Psoas muscle (tissue), 8 donors: ENCODE data around the gene ACR. TPM values are rescaled to one million over a fixed set of nuclear protein-coding genes. Genes with fewer than 3 reads are reported as not detected.
A peak's percentile ranks its signal among the peaks of the same experiment; 100 is the strongest.

Experiments
- ATAC-seq, 4 donors: fragments of 200-7000 bp; cut with Tn5 transposase; one replicate each; pipeline ENCODE4 v1.9.1; 2020; ENCODE audit warnings: moderate library complexity in 3 of 4, mild to moderate bottlenecking in 2 of 4
- DNase-seq, 2 donors: peaks; one replicate each; pipeline ENCODE4 v3.0.0-alpha.2; 2020
- H3K27ac ChIP-seq: fragments of 200-600 bp; one replicate; pipeline ENCODE4 v1.8.0; 2022
- H3K27me3 ChIP-seq, 3 donors: fragments of 200-600 bp in 1 of 3; one replicate each; pipeline versions ENCODE4 v1.6.1 to v1.8.0; 2013 to 2022; ENCODE audit warnings: low read length in 2 of 3, mild to moderate bottlenecking in 2 of 3, moderate library complexity in 1 of 3; ENCODE audit not compliant: insufficient read depth in 3 of 3
- H3K36me3 ChIP-seq, 2 donors: fragments of 200-600 bp in 1 of 2; one replicate each; pipeline versions ENCODE4 v1.6.1 to v1.8.0; 2013 to 2022; ENCODE audit warnings: low read depth in 1 of 2, mild to moderate bottlenecking in 1 of 2, moderate library complexity in 1 of 2; ENCODE audit not compliant: insufficient read depth in 1 of 2
- H3K4me1 ChIP-seq: fragments of 200-600 bp; one replicate; pipeline ENCODE4 v1.8.0; 2022
- H3K4me3 ChIP-seq: fragments of 200-600 bp; one replicate; pipeline ENCODE4 v1.8.0; 2022; ENCODE audit warnings: mild to moderate bottlenecking
- H3K9me3 ChIP-seq: fragments of 200-600 bp; one replicate; pipeline ENCODE4 v1.8.0; 2022
- WGBS, 3 donors: extraction: QIAGEN DNeasy Blood & Tissue Kit; methylation state at CpG; one replicate each; pipeline versions ENCODE4 v1.1.6 to v1.1.7; 2013; 5-methylcytosine and 5-hydroxymethylcytosine counted together
- intact Hi-C, 2 donors: fragments of 100-400 bp; cut with DNase I; formaldehyde crosslinking; loops; one replicate each; pipeline versions ENCODE4 v1.11.0 to v1.14.2; 2022
- polyA plus RNA-seq, 3 donors: library from polyadenylated mRNA; stranded (reverse); fragments of 200-250 nt; gene quantifications; one replicate each; pipeline ENCODE4 v1.2.3, GENCODE V29; 2013
- total RNA-seq, 4 donors: library from RNA; stranded (reverse); fragmentation: NEBNext Ultra II Directional in 2 of 4; extraction: Animal tissue kit (Norgen Biotek cat#: 25700) in 2 of 4; gene quantifications; one replicate each; pipeline versions ENCODE4 v1.2.1 to v1.2.4, GENCODE V29; 2021 to 2023
- TF ChIP-seq, protein P1 (sequence below): fragments of 200-600 bp; IDR thresholded peaks from one replicate; pipeline ENCODE4 v1.8.0; 2022; ENCODE audit warnings: antibody characterized with exemption
- donor health status: healthy with polysubstance abuse.
- donor health status: DM: no; HTN: no; CAD: no; lungs with moderate emphysema.
- donor health status: Bipolar disorder and iron deficiency.
- donor health status: healthy.
- donor health status: DM: yes; HTN: yes; CAD: no.
- donor health status: DM: no; HTN: no; CAD: no.
- donor health status: DM: no; HTN: no; CAD: no.
- donor health status: DM: yes; HTN: yes; CAD: no.

The ACR gene
- total and polyA plus RNA-seq, 7 donors, result 0.10 to 0.82 (median 0.26) TPM; not detected in 2

DNA sequence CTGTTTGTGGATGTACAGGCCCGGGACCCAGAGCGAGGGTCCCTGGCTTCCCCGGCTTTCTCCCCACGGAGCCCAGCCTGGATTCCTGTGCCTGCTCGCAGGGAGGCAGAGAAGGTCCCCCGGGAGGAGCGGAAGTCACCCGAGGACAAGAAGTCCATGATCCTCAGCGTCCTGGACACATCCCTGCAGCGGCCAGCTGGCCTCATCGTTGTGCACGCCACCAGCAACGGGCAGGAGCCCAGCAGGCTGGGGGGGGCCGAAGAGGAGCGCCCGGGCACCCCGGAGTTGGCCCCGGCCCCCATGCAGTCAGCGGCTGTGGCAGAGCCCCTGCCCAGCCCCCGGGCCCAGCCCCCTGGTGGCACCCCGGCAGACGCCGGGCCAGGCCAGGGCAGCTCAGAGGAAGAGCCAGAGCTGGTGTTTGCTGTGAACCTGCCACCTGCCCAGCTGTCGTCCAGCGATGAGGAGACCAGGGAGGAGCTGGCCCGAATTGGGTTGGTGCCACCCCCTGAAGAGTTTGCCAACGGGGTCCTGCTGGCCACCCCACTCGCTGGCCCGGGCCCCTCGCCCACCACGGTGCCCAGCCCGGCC is 16.7 kb upstream of the ACR start:
- H3K27ac ChIP-seq, result no peak overlapping the region
- no peak for DNase-seq
- H3K4me3 ChIP-seq, result peak overlapping the region; percentile 34
- 28 to 43% (median 37%) methylated on average over 28 to 32 of the region's 32 CpGs for WGBS, 3 donors
- H3K27me3 ChIP-seq, result peaks cover 0 to 24% (median 0%) of the 10 kb centered on the region in 3 donors
- peaks cover 0 to 3% of the 10 kb centered on the region in 2 donors for H3K36me3 ChIP-seq
- peak in 2 of 4 donors; percentile 40 to 56 for ATAC-seq
- intact Hi-C loops, result no loop called here
- H3K4me1 ChIP-seq, result no peaks in the 10 kb centered on the region
- no peaks in the 10 kb centered on the region for H3K9me3 ChIP-seq
- TF ChIP-seq, protein P1, sequence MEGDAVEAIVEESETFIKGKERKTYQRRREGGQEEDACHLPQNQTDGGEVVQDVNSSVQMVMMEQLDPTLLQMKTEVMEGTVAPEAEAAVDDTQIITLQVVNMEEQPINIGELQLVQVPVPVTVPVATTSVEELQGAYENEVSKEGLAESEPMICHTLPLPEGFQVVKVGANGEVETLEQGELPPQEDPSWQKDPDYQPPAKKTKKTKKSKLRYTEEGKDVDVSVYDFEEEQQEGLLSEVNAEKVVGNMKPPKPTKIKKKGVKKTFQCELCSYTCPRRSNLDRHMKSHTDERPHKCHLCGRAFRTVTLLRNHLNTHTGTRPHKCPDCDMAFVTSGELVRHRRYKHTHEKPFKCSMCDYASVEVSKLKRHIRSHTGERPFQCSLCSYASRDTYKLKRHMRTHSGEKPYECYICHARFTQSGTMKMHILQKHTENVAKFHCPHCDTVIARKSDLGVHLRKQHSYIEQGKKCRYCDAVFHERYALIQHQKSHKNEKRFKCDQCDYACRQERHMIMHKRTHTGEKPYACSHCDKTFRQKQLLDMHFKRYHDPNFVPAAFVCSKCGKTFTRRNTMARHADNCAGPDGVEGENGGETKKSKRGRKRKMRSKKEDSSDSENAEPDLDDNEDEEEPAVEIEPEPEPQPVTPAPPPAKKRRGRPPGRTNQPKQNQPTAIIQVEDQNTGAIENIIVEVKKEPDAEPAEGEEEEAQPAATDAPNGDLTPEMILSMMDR, result no peak

DNA sequence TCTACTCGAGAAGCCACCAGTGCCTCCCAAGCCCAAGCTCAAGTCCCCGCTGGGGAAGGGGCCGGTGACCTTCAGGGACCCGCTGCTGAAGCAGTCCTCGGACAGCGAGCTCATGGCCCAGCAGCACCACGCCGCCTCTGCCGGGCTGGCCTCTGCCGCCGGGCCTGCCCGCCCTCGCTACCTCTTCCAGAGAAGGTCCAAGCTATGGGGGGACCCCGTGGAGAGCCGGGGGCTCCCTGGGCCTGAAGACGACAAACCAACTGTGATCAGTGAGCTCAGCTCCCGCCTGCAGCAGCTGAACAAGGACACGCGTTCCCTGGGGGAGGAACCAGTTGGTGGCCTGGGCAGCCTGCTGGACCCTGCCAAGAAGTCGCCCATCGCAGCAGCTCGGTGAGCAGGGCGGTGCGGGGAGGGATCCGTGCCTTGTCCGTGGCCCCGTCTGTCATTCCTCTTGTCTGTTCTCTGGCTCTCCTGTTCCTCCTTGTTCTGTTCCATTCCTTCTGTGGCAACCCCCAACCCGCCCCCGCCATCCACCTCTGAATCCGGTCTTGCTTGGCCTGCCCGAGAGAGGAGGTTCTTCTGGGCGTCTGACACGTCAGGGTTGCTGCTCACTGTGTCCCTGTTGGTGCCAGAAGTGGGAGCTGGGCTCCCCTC is 15.8 kb upstream of the ACR start:
- ATAC-seq, result no peak
- Histone ChIP-seq H3K27me3 (peaks cover 0 to 24% (median 0%) of the 10 kb centered on the region in 3 donors), H3K27ac (no peak overlapping the region), H3K9me3 (no peaks in the 10 kb centered on the region), H3K36me3 (peaks cover 0 to 9% of the 10 kb centered on the region in 2 donors), H3K4me1 (no peaks in the 10 kb centered on the region), H3K4me3 (no peak overlapping the region)
- TF ChIP-seq, protein P1, result no peak
- intact Hi-C loops, result no loop called here
- DNase-seq, result no peak
- WGBS, 3 donors, result 80 to 84% (median 81%) methylated on average over 32 to 33 of the region's 33 CpGs

DNA sequence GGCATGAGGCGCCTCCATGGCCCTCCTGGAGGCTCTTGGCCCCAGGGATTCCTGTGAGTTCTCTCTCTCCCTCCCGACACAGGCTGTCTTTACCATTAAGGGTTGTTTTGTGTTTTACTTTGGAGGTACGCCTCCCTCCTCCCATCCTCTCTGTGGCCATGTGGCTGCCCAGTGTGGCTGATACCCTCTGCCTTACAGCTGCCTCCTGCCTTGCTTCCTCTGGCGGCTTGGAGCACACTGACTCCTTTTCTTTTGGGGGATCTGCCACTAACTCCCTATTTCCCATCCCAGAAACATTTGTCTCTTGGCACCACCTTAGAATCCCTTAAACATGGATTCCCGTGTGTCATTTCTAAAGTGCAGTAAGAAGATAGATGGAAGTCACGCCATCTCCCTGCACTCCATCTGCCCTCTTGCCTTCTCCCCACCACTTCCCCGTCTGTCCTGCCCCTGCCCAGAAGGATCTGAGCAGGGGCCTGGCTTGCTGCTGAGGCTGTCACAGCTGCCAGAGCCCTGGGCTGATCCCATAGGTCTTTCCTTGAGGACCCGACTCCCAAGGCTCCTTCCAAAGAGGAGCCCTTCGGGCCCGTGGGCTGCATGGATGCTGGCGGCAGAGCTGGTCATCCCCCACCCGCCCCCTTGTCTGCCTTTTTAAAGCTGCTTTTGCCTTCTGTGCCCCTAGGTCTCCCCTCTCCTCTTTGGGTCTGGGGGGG is 15.1 kb upstream of the ACR start:
- TF ChIP-seq, protein P1, result no peak
- WGBS, 3 donors, result 80 to 85% (median 83%) methylated on average over 12 of the region's 12 CpGs
- Histone ChIP-seq H3K27me3 (peaks cover 0 to 24% (median 0%) of the 10 kb centered on the region in 3 donors), H3K9me3 (no peaks in the 10 kb centered on the region), H3K4me1 (no peaks in the 10 kb centered on the region), H3K36me3 (peaks cover 0 to 9% of the 10 kb centered on the region in 2 donors), H3K4me3 (no peak overlapping the region), H3K27ac (no peak overlapping the region)
- no peak for DNase-seq
- intact Hi-C loops, result no loop called here
- no peak for ATAC-seq

DNA sequence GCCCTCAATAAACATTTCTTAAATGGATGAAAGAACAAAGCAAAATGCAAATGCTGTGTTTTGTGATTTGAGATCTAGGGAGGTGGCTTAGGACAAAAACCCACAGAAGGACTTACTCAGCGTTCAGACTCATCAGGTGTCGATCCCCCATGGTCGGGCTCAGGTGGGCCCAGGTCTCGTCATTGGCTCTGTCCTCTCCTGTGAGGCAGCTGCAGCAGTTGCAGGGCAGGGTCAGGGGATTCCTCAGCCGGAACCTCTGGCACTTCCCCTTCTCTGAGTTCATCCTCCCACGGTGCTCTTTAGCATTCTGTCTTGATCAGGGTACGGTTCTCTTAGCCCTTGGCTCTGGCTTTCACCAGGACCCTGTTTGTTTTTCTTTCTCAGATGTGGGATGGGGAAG is 14.0 kb upstream of the ACR start:
- 75 to 86% (median 86%) methylated on average over 7 of the region's 7 CpGs for WGBS, 3 donors
- H3K4me1 ChIP-seq, result no peaks in the 10 kb centered on the region
- peaks cover 0 to 9% of the 10 kb centered on the region in 2 donors for H3K36me3 ChIP-seq
- no peak for ATAC-seq
- intact Hi-C loops, result no loop called here
- H3K27ac ChIP-seq, result no peak overlapping the region
- peaks cover 0 to 24% (median 0%) of the 10 kb centered on the region in 3 donors for H3K27me3 ChIP-seq
- H3K4me3 ChIP-seq, result no peak overlapping the region
- DNase-seq, result no peak
- TF ChIP-seq, protein P1, result no peak
- no peaks in the 10 kb centered on the region for H3K9me3 ChIP-seq
